Upper lobe of right lung (tissue), 1 donor: ENCODE results near the gene CHST15. TPM values are rescaled to one million over a fixed set of nuclear protein-coding genes. Genes with fewer than 3 reads are reported as not detected.

Experiments
- ATAC-seq: fragments of 200-7000 bp; cut with Tn5 transposase; one replicate; pipeline ENCODE4 v1.9.1; 2020; ENCODE audit warnings: mild to moderate bottlenecking, moderate library complexity
- DNase-seq: peaks from one replicate; pipeline ENCODE4 v3.0.0-alpha.2; 2020
- H3K27ac ChIP-seq: fragments of 200-600 bp; one replicate; pipeline ENCODE4 v1.8.0; 2022
- H3K27me3 ChIP-seq: fragments of 200-600 bp; one replicate; pipeline ENCODE4 v1.8.0; 2022; ENCODE audit warnings: mild to moderate bottlenecking
- H3K36me3 ChIP-seq: fragments of 200-600 bp; one replicate; pipeline ENCODE4 v1.8.0; 2022
- H3K4me1 ChIP-seq: fragments of 200-600 bp; one replicate; pipeline ENCODE4 v1.8.0; 2022
- H3K4me3 ChIP-seq: fragments of 200-600 bp; one replicate; pipeline ENCODE4 v1.8.0; 2022; ENCODE audit warnings: mild to moderate bottlenecking
- H3K9me3 ChIP-seq: fragments of 200-600 bp; one replicate; pipeline ENCODE4 v1.8.0; 2022
- intact Hi-C: fragments of 100-400 bp; cut with DNase I; formaldehyde crosslinking; loops from one replicate; pipeline ENCODE4 v1.11.0; 2022
- total RNA-seq: library from RNA; stranded (reverse); fragmentation: NEBNext Ultra II Directional; extraction: Animal tissue kit (Norgen Biotek cat#: 25700); gene quantifications from one replicate; pipeline ENCODE4 v1.2.1, GENCODE V29; 2021
- TF ChIP-seq, protein P1 (sequence below): fragments of 200-600 bp; IDR thresholded peaks from one replicate; pipeline ENCODE4 v1.8.0; 2022; ENCODE audit warnings: antibody characterized with exemption
- donor health status: DM: no; HTN: yes; CAD: no; lungs with severe emphysema.

Gene CHST15
- total RNA-seq, 1 donor from 2014 or later = 49.2 TPM

DNA sequence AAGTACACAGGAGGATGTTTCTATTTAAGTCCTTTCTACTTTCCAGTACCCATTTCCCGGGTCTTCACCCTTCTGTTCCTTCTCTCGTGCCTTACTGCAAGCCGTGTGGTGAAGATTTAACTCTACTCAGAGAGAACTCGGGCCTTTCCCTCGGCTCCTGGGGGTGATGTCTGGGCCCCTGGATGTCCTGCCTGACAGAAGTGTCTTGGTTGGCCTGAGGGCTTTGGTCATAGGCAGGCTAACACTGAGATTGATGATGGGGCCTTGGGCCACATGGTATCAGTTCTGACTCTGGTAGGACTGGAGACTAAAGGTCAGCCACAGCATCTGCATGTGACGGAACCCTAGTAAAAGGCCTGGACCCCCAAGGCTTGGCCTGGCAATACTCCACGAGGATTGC, 80.4 kb downstream of the CHST15 start:
- Histone ChIP-seq H3K27ac (no peak overlapping the region), H3K27me3 (no peaks in the 10 kb centered on the region), H3K4me1 (no peaks in the 10 kb centered on the region), H3K9me3 (no peaks in the 10 kb centered on the region), H3K4me3 (no peak overlapping the region), H3K36me3 (peaks cover 26% of the 10 kb centered on the region)
- DNase-seq = no peak
- intact Hi-C loops = no loop called here
- TF ChIP-seq, protein P1, sequence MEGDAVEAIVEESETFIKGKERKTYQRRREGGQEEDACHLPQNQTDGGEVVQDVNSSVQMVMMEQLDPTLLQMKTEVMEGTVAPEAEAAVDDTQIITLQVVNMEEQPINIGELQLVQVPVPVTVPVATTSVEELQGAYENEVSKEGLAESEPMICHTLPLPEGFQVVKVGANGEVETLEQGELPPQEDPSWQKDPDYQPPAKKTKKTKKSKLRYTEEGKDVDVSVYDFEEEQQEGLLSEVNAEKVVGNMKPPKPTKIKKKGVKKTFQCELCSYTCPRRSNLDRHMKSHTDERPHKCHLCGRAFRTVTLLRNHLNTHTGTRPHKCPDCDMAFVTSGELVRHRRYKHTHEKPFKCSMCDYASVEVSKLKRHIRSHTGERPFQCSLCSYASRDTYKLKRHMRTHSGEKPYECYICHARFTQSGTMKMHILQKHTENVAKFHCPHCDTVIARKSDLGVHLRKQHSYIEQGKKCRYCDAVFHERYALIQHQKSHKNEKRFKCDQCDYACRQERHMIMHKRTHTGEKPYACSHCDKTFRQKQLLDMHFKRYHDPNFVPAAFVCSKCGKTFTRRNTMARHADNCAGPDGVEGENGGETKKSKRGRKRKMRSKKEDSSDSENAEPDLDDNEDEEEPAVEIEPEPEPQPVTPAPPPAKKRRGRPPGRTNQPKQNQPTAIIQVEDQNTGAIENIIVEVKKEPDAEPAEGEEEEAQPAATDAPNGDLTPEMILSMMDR = no peak
- no peak for ATAC-seq

DNA sequence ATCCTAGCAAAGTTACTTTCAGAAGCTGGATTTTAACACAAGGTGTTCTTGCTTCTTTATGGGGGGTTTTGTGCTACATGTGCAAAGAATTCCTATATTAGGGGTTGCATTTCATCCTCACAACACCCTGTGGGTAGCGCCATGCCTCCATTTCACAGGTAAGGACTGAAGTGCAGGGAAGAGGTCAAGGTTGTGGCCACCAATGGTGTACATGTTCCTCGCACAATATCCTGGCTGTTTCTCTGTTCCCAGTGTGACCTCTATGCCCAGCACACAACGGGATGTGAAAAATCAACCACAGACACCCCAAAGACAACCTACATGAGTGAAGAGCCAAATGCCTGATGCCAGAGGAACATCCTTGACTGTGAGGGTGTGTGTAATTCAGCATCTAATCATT, 80.8 kb downstream of the CHST15 start:
- DNase-seq (no peak), ATAC-seq (no peak)
- Histone ChIP-seq H3K27ac (no peak overlapping the region), H3K27me3 (no peaks in the 10 kb centered on the region), H3K36me3 (peaks cover 30% of the 10 kb centered on the region), H3K4me3 (no peak overlapping the region), H3K4me1 (no peaks in the 10 kb centered on the region), H3K9me3 (no peaks in the 10 kb centered on the region)
- TF ChIP-seq, protein P1 = no peak
- intact Hi-C loops = no loop called here

DNA sequence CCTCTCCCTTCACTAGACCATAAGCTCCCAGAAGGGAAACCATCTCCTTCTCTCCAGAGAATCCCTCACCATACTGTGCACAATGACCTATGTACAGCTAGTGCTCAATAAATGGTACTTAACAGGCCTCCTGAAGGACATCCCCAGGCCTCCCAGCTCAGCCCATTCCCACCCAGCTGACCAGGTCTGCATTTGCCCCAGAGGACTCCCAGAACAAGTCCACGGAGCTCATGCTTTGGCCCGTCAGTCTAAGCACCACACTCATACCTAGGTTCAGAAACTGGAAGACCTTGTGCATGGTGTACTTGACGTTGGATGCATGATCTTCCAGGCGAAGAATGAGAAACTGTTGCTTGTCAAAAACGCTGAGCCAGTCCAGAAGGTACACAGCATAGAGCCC, 81.3 kb downstream of the CHST15 start:
- no peak for ATAC-seq
- H3K36me3 ChIP-seq = peaks cover 34% of the 10 kb centered on the region
- TF ChIP-seq, protein P1 = no peak

DNA sequence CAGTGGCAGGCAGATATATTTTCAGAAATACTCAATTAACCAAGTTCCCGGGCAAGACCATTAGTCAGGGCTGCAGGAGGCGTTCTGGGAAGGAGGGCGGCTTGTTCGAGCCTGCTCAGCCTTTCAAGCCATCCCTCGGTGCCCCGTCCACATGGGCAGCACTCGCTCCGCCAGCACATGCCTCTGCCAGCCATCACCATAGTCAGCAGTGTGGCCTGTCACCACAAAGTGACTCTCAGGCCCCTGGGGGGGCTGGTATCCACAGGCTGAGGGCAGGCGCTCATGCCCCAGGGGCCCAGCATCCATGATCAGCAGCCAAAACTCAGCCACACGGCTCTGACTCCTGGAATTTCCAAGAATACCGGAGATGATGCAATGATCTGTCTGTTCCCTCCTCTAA, 81.9 kb downstream of the CHST15 start:
- ATAC-seq (no peak), DNase-seq (peak; percentile 44)
- Histone ChIP-seq H3K4me1 (no peaks in the 10 kb centered on the region), H3K36me3 (peaks cover 38% of the 10 kb centered on the region), H3K27me3 (no peaks in the 10 kb centered on the region), H3K27ac (no peak overlapping the region), H3K4me3 (no peak overlapping the region), H3K9me3 (no peaks in the 10 kb centered on the region)
- TF ChIP-seq, protein P1 = no peak
- intact Hi-C loops = no loop called here

More for the DNA sequence above, 81.3 kb downstream of the CHST15 start:
- intact Hi-C loops = no loop called here
- Histone ChIP-seq H3K27me3 (no peaks in the 10 kb centered on the region), H3K4me3 (no peak overlapping the region), H3K9me3 (no peaks in the 10 kb centered on the region), H3K27ac (no peak overlapping the region), H3K4me1 (no peaks in the 10 kb centered on the region)
- no peak for DNase-seq

DNA sequence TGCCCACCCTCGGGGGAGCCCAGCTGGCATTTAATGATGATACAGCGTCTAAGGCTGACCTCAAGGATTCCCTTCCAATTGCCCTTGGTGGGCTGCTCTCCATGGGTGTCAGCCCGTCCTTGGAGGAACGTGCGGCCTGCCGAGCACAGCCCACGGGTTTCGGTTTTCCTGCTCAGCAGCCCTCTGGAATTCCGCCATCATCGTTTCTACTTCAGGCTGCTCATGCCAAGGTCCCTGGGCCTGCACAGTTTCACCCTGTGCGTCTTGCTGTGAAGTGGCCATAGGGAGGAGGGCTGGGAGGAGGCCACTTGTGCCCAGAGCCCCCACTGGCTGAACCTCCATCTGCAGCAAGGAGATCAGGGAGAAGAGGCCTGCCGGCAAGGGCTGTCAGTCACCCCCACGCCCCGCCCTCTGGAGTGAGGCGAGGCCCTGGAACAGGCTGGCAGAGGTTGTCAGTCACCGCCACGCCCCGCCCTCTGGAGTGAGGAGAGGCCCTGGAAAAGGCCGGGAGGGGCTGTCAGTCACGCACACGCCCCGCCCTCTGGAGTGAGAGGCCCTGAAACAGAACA, 82.8 kb downstream of the CHST15 start:
- H3K27ac ChIP-seq = no peak overlapping the region
- intact Hi-C loops = no loop called here
- no peaks in the 10 kb centered on the region for H3K9me3 ChIP-seq
- TF ChIP-seq, protein P1 = no peak
- DNase-seq = peak; percentile 65
- no peaks in the 10 kb centered on the region for H3K27me3 ChIP-seq
- peaks cover 42% of the 10 kb centered on the region for H3K36me3 ChIP-seq
- ATAC-seq = peak; percentile 51
- H3K4me1 ChIP-seq = no peaks in the 10 kb centered on the region
- no peak overlapping the region for H3K4me3 ChIP-seq

DNA sequence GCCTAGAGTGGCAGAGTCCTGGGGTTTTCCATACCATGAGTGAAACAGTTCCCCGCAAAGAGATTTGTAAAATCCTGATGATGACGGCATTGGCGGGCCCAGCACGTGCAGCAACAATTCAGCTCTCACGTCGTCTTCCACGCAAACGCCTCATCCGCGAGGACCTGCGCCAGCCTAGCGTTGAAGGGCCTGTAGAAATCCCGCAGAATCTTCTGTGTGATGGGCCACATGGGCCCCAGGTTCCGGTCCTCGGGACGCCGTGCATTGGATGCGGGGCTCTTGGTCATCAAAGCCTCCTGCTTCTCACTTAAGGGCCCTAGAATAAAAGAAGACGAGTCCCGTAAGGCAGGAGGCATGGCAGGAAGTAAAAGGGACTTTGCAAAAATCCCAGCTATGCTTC, 83.4 kb downstream of the CHST15 start:
- no peak overlapping the region for H3K4me3 ChIP-seq
- ATAC-seq (no peak), DNase-seq (peak; percentile 39)
- TF ChIP-seq, protein P1 = no peak
- no peaks in the 10 kb centered on the region for H3K27me3 ChIP-seq
- no peaks in the 10 kb centered on the region for H3K4me1 ChIP-seq
- H3K36me3 ChIP-seq = peaks cover 42% of the 10 kb centered on the region
- no peak overlapping the region for H3K27ac ChIP-seq
- intact Hi-C loops = no loop called here
- H3K9me3 ChIP-seq = no peaks in the 10 kb centered on the region
